GM21367 (cell line): ENCODE measurements around the gene MATN1.

Experiments used
- ATAC-seq: cut with Tn5 transposase; IDR thresholded peaks from one replicate; pipeline ENCODE4 v1.9.1; 2021; ENCODE audit not compliant: unreplicated experiment

Gene MATN1

DNA sequence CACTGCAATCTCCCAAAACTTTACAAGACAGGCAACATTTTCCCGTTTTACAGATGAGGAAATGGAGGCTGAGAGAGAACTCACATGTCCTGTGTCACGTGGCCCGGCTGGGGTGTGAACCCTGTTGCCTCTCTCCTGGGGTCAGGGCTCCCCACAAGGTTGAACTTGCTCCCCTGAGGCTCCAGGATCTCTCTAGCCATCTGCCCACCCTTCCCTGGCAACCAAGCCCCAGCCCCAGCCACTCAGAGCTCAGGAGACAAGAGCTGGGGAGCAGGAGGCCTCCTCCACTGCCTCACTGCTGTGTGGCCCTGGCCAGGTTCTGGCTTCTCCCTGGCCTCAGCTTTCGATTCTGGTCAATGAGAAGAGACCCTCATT, 22.4 kb upstream of the MATN1 start:
- no peak for ATAC-seq

GRCh38 chr1:30745156-30745833, 21.9 kb upstream of the MATN1 start:
- no peak for ATAC-seq

GRCh38 chr1:30744060-30744756, 20.8 kb upstream of the MATN1 start:
- ATAC-seq, result no peak

- ATAC-seq, result no peak
Observed at GRCh38 chr1:30743584-30744059, 20.2 kb upstream of the MATN1 start.

DNA sequence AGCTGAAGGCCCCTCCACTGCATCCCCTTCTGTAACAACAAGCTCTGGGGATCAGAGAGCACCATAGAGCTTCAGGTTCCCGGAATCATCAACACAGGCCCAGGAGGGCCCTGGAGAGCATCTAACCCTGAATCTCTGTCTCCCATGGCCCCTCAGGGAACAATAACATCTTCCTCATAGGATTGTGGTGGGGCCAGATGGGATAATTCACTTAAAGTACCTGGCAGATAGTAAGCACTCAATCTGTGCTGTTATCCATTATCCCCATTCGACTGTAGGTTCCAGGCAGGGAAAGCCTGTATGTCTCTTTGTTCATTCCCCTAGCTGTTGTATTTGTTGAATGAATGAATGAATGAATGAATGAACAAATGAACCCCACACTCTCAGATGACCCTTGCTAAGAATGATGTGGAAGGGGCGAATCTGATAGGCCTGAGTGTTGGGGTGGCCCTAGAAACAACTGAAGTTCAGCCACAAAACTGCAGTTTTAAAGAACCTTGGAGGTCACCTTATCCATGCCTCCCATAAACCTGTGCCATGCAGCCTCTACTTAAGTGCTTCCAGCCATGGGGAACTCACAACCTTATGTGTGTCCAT, 19.7 kb upstream of the MATN1 start:
- ATAC-seq, result no peak

- no peak for ATAC-seq
Observed at GRCh38 chr1:30742300-30742962, 19.0 kb upstream of the MATN1 start.

DNA sequence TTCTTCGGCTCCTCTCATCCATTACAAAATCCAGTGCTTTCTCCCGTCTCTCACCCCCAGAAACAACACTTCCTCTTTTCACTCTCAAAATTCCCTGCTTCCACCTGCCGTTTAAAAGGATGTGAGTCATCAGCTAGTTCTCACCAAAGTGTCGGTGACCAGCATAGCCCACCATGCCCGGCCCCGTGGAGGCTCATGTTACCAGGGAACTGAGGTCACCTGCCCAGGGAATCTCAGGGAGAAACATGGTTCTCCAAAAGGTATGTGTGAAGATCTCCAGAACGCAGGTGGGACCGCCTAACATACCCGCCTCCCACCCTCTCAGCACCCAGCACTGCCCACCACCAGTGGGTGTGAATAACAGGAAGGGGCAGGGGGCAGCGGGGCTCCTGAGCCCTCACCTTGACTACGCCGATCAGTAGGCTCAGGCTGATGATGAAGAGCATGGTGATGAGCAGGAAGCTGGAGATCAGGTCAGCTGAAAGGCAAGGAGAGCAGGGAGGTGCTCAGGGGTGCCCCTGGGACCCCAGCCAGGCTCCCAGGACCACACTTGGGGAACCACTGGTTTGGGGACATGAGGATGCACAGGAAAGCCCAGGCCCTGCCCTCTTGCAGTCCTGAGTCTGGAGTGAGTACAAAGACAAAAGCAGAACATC, 18.0 kb upstream of the MATN1 start:
- ATAC-seq, result no peak

GRCh38 chr1:30740251-30741238, 17.2 kb upstream of the MATN1 start:
- ATAC-seq, result no peak

DNA sequence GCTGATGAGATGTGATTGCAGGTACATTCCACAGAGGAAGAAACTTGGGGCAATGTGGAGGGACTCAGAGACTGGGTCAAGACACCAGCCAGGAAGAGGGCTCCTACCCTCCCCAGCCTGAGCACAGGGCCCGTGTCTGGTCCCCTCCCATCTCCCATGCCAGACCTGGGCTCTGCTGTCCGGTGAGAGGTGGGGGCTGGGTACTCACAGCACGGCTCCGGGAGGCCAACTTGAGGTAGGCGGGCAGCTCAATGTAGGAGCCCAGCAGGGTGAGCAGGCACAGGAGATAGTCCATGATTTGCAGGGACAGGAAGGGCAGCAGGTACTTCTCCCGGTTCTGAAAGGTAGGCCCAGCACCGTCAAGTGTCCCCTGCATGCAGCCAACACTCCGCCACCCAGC, 16.2 kb upstream of the MATN1 start:
- no peak for ATAC-seq

DNA sequence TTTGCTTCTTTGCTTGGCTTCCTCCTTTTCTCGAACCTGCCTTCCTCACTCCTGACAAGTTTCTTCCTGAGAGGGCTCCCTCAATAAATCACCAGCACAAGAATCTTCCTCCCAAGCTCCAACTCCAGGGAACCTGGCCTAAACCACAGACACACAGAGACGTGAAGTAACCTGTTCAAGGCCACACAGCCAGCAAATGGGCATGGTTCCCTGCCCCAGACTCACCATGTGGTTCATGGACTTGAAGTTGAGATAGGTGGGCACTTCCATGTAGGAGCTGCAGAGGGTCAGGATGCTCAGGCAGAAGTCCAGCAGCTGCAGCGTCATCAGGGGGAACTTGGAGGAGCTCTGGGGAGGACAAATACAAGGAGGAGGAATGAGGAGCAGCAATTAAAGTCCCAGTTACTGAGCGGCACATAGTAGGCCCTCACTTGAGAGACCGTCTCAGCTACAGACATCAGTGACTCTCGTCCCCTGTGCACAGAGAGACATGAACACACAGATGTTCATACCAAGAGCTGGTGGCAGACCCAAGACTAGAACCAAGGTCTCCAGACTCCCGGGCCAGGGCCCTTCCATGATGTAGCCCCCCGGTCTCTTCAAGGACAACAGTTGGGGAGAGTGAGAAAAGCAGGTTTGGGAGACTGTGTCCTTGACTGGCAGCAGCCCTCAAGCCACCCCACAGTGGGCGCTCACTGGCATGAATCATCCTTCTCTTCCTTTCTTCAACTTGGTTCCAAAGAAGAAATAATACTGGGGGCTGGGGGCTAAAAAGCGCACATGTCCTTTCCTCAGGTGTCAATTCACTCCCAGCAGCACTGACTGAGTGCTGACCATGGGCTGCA, 15.6 kb upstream of the MATN1 start:
- ATAC-seq, result no peak

GRCh38 chr1:30738040-30738714, 14.8 kb upstream of the MATN1 start:
- ATAC-seq, result no peak

DNA sequence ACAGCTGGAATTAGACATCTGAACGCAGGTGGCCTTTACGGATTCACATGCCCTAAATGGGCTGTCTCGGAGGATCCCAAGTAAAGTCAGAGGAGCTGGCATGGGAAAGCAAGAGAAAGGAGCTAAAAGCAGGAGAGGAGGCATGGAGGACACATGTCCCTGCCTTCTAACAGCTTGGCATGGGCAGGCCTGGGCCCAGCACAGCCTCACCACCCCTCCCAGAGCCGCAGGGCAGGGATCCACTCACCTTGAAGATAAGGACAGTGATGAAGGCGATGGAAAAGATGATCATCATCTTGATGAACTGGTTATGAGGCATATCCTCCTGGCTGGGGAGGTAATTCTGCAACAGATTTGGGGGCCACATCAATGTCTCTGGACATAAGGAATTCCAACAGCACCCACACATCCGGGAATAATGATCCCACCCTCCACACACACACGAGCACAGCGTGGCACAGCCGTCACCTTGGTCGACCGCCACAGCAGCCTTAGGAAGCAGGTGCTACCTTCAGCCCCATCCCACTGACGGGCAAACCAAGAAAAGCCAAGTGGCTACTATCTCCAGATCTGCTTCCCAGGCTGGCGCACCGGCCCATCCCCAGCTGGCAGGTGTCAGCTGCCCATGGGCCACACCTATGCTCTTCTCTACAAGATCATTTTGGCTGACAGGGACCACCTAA, 14.1 kb upstream of the MATN1 start:
- ATAC-seq, result no peak

DNA sequence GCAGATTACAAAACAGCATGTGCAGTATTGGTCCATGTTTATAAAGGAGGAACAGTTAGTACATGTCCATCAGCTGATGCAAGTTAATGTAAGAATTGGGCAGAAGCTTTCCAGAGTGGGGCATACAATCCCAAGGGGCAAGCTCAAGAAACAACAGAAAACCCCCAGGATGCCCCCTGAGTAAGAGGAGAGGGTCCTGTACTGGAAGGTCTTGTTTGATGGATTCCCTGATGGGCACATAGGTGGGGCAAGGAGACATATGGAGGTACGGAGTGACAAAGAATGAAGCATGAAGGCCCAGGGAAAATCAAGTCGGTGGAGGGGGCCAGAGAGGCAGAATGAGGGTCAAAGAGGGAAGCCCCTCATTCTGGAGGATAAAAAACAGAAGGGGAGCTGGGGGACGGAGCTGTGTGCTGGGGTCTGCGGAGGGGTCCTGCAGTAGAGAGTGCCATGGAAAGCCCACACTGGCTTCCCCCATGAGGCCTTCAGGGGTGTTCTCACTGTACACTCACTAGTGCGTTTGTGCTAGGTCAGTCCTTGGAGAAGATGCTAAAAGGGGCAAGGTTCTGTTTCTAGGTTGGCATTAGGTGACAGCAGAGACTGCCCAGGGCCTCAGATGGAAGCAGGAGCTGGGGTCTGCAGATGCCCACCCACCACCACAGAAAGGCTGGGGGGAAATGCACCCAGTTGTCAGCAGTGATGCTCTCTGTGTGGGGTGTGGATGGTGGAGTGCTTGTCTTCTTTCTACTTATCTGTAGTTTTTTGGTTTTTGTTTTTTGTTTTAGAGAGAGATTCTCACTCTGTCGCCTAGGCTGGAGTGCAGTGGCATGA, 12.5 kb upstream of the MATN1 start:
- no peak for ATAC-seq

DNA sequence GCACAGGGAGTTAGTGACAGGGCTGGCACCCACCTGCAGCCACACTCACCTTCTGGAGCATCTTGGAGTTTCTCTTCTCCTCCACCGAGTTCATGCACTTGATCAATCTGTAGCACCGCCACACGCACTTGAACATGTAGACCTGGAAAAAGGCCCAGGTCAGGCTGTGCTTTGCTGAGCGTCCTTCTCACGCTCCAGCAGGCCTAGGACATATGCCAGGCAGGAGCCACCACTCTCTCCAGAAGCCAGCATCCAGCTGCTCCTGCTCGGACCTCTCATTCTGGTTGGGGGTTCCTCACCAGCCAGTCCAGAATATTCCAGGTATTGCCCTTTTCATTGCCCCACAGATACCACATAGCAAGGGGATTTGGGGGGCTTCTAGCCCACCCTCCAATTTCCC, 11.7 kb upstream of the MATN1 start:
- ATAC-seq, result no peak

- ATAC-seq, result no peak
Observed at GRCh38 chr1:30734580-30734979, 11.2 kb upstream of the MATN1 start.

DNA sequence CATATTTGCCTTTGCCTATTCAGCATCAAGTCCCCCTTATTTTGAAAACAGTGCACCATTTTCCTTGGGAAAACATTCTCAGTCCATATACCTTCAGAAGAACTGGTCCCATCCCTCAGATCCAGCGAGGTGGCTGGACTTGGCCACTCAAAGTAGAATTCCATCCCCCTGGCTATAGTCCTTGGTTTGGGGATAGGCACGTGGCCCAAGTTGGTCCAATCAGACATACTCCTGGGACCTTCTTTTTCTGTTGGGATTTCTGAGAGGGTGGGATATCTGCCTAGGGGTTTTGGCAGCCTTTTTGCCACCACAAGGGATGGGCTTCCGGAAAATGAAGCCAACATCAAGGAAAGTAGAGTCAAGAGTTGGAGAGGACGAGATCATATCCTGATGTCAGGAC, 10.7 kb upstream of the MATN1 start:
- ATAC-seq, result no peak

DNA sequence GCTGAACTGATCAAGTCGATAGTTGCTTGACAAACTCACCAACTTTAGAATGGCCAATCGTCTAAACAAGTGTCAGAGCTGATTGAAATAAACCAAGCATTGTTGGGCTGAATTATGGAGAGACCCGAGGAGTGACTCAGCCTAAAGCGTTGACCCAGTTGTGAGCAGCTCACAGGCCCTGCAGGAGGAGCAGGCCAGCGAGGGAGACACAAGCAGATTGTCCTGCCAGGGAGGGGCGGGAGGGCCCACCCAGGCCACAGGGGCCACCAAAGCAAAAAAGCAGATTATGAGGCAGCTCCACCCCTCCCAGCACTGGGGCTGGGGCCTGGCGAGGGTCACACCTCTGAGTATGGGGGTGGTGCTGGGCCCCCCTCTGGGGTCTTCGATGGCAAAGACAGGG, 10.1 kb upstream of the MATN1 start:
- no peak for ATAC-seq
